ENCODE results near the gene CCDC97.

GRCh38 chr19:41362143-41362847 lies 52.3 kb downstream of the CCDC97 start:
- TF ChIP-seq, protein P1, sequence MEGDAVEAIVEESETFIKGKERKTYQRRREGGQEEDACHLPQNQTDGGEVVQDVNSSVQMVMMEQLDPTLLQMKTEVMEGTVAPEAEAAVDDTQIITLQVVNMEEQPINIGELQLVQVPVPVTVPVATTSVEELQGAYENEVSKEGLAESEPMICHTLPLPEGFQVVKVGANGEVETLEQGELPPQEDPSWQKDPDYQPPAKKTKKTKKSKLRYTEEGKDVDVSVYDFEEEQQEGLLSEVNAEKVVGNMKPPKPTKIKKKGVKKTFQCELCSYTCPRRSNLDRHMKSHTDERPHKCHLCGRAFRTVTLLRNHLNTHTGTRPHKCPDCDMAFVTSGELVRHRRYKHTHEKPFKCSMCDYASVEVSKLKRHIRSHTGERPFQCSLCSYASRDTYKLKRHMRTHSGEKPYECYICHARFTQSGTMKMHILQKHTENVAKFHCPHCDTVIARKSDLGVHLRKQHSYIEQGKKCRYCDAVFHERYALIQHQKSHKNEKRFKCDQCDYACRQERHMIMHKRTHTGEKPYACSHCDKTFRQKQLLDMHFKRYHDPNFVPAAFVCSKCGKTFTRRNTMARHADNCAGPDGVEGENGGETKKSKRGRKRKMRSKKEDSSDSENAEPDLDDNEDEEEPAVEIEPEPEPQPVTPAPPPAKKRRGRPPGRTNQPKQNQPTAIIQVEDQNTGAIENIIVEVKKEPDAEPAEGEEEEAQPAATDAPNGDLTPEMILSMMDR (IDR thresholded peaks at IDR 0.05 in 8 of 11, conservative IDR thresholded peaks at IDR 0.05 in 3 of 11), result no peak
- no peak for TF ChIP-seq POLR2A (IDR thresholded peaks at IDR 0.05)

Measured in spleen (tissue), 7 donors.